ENCODE measurements around the gene KIRREL3. TPM values are rescaled to one million over a fixed set of nuclear protein-coding genes. Genes with fewer than 3 reads are reported as not detected.

The KIRREL3 gene
- total and polyA plus RNA-seq, 4 donors, result 0.90 TPM; not detected in 3

- no peak for ATAC-seq (ENCODE audit: low FRiP score)
- H3K4me1 ChIP-seq (ENCODE audit: control insufficient read depth in 1 of 2, insufficient read depth in 2 of 2, low read length in 2 of 2), result no peaks in the 10 kb centered on the region
- H3K27me3 ChIP-seq (ENCODE audit: control insufficient read depth in 1 of 2, insufficient read depth in 2 of 2, low read length in 1 of 2), result no peaks in the 10 kb centered on the region
- DNase-seq, result no peak
- no peak overlapping the region for H3K4me3 ChIP-seq (ENCODE audit: low read length in 2 of 2)
- intact Hi-C loops (cut with DNase I), result no loop called here
- WGBS, 2 donors, result 45 to 47% methylated on average over 10 of the region's 10 CpGs
- H3K27ac ChIP-seq (ENCODE audit: low read depth in 1 of 2, low read length in 2 of 2), result no peak overlapping the region
- no peaks in the 10 kb centered on the region for H3K36me3 ChIP-seq (ENCODE audit: control insufficient read depth in 1 of 2, insufficient read depth in 2 of 2, low read length in 1 of 2)
- H3K9me3 ChIP-seq (ENCODE audit: control insufficient read depth, low read length), result peaks cover 9% of the 10 kb centered on the region
Observed at GRCh38 chr11:126790550-126791081, 210.0 kb downstream of the KIRREL3 start.

- no peak for ATAC-seq (ENCODE audit: low FRiP score)
- Histone ChIP-seq H3K27ac (ENCODE audit: low read depth in 1 of 2, low read length in 2 of 2) (no peak overlapping the region), H3K9me3 (ENCODE audit: control insufficient read depth, low read length) (peaks cover 1% of the 10 kb centered on the region), H3K4me1 (ENCODE audit: control insufficient read depth in 1 of 2, insufficient read depth in 2 of 2, low read length in 2 of 2) (no peaks in the 10 kb centered on the region), H3K36me3 (ENCODE audit: control insufficient read depth in 1 of 2, insufficient read depth in 2 of 2, low read length in 1 of 2) (no peaks in the 10 kb centered on the region), H3K27me3 (ENCODE audit: control insufficient read depth in 1 of 2, insufficient read depth in 2 of 2, low read length in 1 of 2) (no peaks in the 10 kb centered on the region), H3K4me3 (ENCODE audit: low read length in 2 of 2) (no peak overlapping the region)
- no peak for DNase-seq
- WGBS, 2 donors, result 81 to 82% methylated on average over 2 of the region's 2 CpGs
- intact Hi-C loops (cut with DNase I), result no loop called here
Observed at GRCh38 chr11:126782810-126783209, 217.8 kb downstream of the KIRREL3 start.

- Histone ChIP-seq H3K4me1 (ENCODE audit: control insufficient read depth in 1 of 2, insufficient read depth in 2 of 2, low read length in 2 of 2) (no peaks in the 10 kb centered on the region), H3K27me3 (ENCODE audit: control insufficient read depth in 1 of 2, insufficient read depth in 2 of 2, low read length in 1 of 2) (no peaks in the 10 kb centered on the region), H3K4me3 (ENCODE audit: low read length in 2 of 2) (no peak overlapping the region), H3K9me3 (ENCODE audit: control insufficient read depth, low read length) (peaks cover 1% of the 10 kb centered on the region), H3K27ac (ENCODE audit: low read depth in 1 of 2, low read length in 2 of 2) (no peak overlapping the region), H3K36me3 (ENCODE audit: control insufficient read depth in 1 of 2, insufficient read depth in 2 of 2, low read length in 1 of 2) (no peaks in the 10 kb centered on the region)
- ATAC-seq (ENCODE audit: low FRiP score) (no peak), DNase-seq (no peak)
- intact Hi-C loops (cut with DNase I), result no loop called here
- WGBS, 2 donors, result 47 to 54% methylated on average over 5 of the region's 5 CpGs
Observed at GRCh38 chr11:126781942-126782341, 218.6 kb downstream of the KIRREL3 start.

- Histone ChIP-seq H3K4me3 (ENCODE audit: low read length in 2 of 2) (no peak overlapping the region), H3K36me3 (ENCODE audit: control insufficient read depth in 1 of 2, insufficient read depth in 2 of 2, low read length in 1 of 2) (no peaks in the 10 kb centered on the region), H3K4me1 (ENCODE audit: control insufficient read depth in 1 of 2, insufficient read depth in 2 of 2, low read length in 2 of 2) (no peaks in the 10 kb centered on the region), H3K9me3 (ENCODE audit: control insufficient read depth, low read length) (no peaks in the 10 kb centered on the region), H3K27me3 (ENCODE audit: control insufficient read depth in 1 of 2, insufficient read depth in 2 of 2, low read length in 1 of 2) (no peaks in the 10 kb centered on the region), H3K27ac (ENCODE audit: low read depth in 1 of 2, low read length in 2 of 2) (no peak overlapping the region)
- DNase-seq (no peak), ATAC-seq (ENCODE audit: low FRiP score) (no peak)
- intact Hi-C loops (cut with DNase I), result no loop called here
- 89% methylated on average over 3 of the region's 3 CpGs for WGBS, 2 donors
Observed at GRCh38 chr11:126776119-126776518, 224.5 kb downstream of the KIRREL3 start.

GRCh38 chr11:126772267-126772666 is 228.3 kb downstream of the KIRREL3 start:
- no peak for DNase-seq
- Histone ChIP-seq H3K36me3 (ENCODE audit: control insufficient read depth in 1 of 2, insufficient read depth in 2 of 2, low read length in 1 of 2) (no peaks in the 10 kb centered on the region), H3K4me1 (ENCODE audit: control insufficient read depth in 1 of 2, insufficient read depth in 2 of 2, low read length in 2 of 2) (no peaks in the 10 kb centered on the region), H3K9me3 (ENCODE audit: control insufficient read depth, low read length) (no peaks in the 10 kb centered on the region), H3K27ac (ENCODE audit: low read depth in 1 of 2, low read length in 2 of 2) (no peak overlapping the region), H3K4me3 (ENCODE audit: low read length in 2 of 2) (no peak overlapping the region), H3K27me3 (ENCODE audit: control insufficient read depth in 1 of 2, insufficient read depth in 2 of 2, low read length in 1 of 2) (no peaks in the 10 kb centered on the region)
- 72 to 75% methylated on average over 8 of the region's 8 CpGs for whole genome bisulfite sequencing, 2 donors
- ATAC-seq (ENCODE audit: low FRiP score), result no peak
- intact Hi-C loops (cut with DNase I), result no loop called here

GRCh38 chr11:126768702-126769101 is 231.9 kb downstream of the KIRREL3 start:
- H3K27ac ChIP-seq (ENCODE audit: low read depth in 1 of 2, low read length in 2 of 2), result no peak overlapping the region
- H3K4me1 ChIP-seq (ENCODE audit: control insufficient read depth in 1 of 2, insufficient read depth in 2 of 2, low read length in 2 of 2), result no peaks in the 10 kb centered on the region
- intact Hi-C loops (cut with DNase I), result no loop called here
- H3K4me3 ChIP-seq (ENCODE audit: low read length in 2 of 2), result no peak overlapping the region
- H3K27me3 ChIP-seq (ENCODE audit: control insufficient read depth in 1 of 2, insufficient read depth in 2 of 2, low read length in 1 of 2), result no peaks in the 10 kb centered on the region
- 82 to 84% methylated on average over 10 of the region's 10 CpGs for WGBS, 2 donors
- ATAC-seq (ENCODE audit: low FRiP score), result no peak
- no peaks in the 10 kb centered on the region for H3K9me3 ChIP-seq (ENCODE audit: control insufficient read depth, low read length)
- H3K36me3 ChIP-seq (ENCODE audit: control insufficient read depth in 1 of 2, insufficient read depth in 2 of 2, low read length in 1 of 2), result no peaks in the 10 kb centered on the region
- DNase-seq, result no peak

GRCh38 chr11:126766440-126766839 is 234.1 kb downstream of the KIRREL3 start:
- no peaks in the 10 kb centered on the region for H3K27me3 ChIP-seq (ENCODE audit: control insufficient read depth in 1 of 2, insufficient read depth in 2 of 2, low read length in 1 of 2)
- H3K27ac ChIP-seq (ENCODE audit: low read depth in 1 of 2, low read length in 2 of 2), result no peak overlapping the region
- no peak for DNase-seq
- no peak overlapping the region for H3K4me3 ChIP-seq (ENCODE audit: low read length in 2 of 2)
- intact Hi-C loops (cut with DNase I), result no loop called here
- ATAC-seq (ENCODE audit: low FRiP score), result no peak
- 67 to 70% methylated on average over 6 of the region's 6 CpGs for WGBS, 2 donors
- H3K4me1 ChIP-seq (ENCODE audit: control insufficient read depth in 1 of 2, insufficient read depth in 2 of 2, low read length in 2 of 2), result no peaks in the 10 kb centered on the region
- no peaks in the 10 kb centered on the region for H3K36me3 ChIP-seq (ENCODE audit: control insufficient read depth in 1 of 2, insufficient read depth in 2 of 2, low read length in 1 of 2)
- no peaks in the 10 kb centered on the region for H3K9me3 ChIP-seq (ENCODE audit: control insufficient read depth, low read length)

- Histone ChIP-seq H3K9me3 (ENCODE audit: control insufficient read depth, low read length) (no peaks in the 10 kb centered on the region), H3K27me3 (ENCODE audit: control insufficient read depth in 1 of 2, insufficient read depth in 2 of 2, low read length in 1 of 2) (no peaks in the 10 kb centered on the region), H3K4me1 (ENCODE audit: control insufficient read depth in 1 of 2, insufficient read depth in 2 of 2, low read length in 2 of 2) (no peaks in the 10 kb centered on the region), H3K4me3 (ENCODE audit: low read length in 2 of 2) (no peak overlapping the region), H3K36me3 (ENCODE audit: control insufficient read depth in 1 of 2, insufficient read depth in 2 of 2, low read length in 1 of 2) (no peaks in the 10 kb centered on the region), H3K27ac (ENCODE audit: low read depth in 1 of 2, low read length in 2 of 2) (no peak overlapping the region)
- WGBS, 2 donors, result 85 to 87% methylated on average over 4 of the region's 4 CpGs
- DNase-seq (no peak), ATAC-seq (ENCODE audit: low FRiP score) (no peak)
- intact Hi-C loops (cut with DNase I), result no loop called here
Observed at GRCh38 chr11:126765196-126765595, 235.4 kb downstream of the KIRREL3 start.

- no peaks in the 10 kb centered on the region for H3K36me3 ChIP-seq (ENCODE audit: control insufficient read depth in 1 of 2, insufficient read depth in 2 of 2, low read length in 1 of 2)
- no peak for ATAC-seq (ENCODE audit: low FRiP score)
- H3K4me3 ChIP-seq (ENCODE audit: low read length in 2 of 2), result no peak overlapping the region
- intact Hi-C loops (cut with DNase I), result no loop called here
- 69 to 72% methylated on average over 10 of the region's 10 CpGs for WGBS, 2 donors
- no peaks in the 10 kb centered on the region for H3K4me1 ChIP-seq (ENCODE audit: control insufficient read depth in 1 of 2, insufficient read depth in 2 of 2, low read length in 2 of 2)
- DNase-seq, result no peak
- no peaks in the 10 kb centered on the region for H3K9me3 ChIP-seq (ENCODE audit: control insufficient read depth, low read length)
- H3K27me3 ChIP-seq (ENCODE audit: control insufficient read depth in 1 of 2, insufficient read depth in 2 of 2, low read length in 1 of 2), result no peaks in the 10 kb centered on the region
- H3K27ac ChIP-seq (ENCODE audit: low read depth in 1 of 2, low read length in 2 of 2), result no peak overlapping the region
Observed at GRCh38 chr11:126764231-126764630, 236.3 kb downstream of the KIRREL3 start.
